ENCODE results near the gene SENP1. TPM values are rescaled to one million over a fixed set of nuclear protein-coding genes. Genes with fewer than 3 reads are reported as not detected.

The SENP1 gene
- total RNA-seq, 1 experiment from 2014 or later: 28.8 TPM

GRCh38 chr12:48038085-48038484, 67.8 kb downstream of the SENP1 start:
- H3K36me3 Mint-ChIP-seq (ENCODE audit: insufficient read depth in 1 of 3, low read depth in 3 of 3): peaks cover 0 to 4% (median under 1%) of the 10 kb centered on the region in 3 experiments; a peak in 4 of 7 replicates
- Histone ChIP-seq H3K9ac (ENCODE audit: extremely low read depth, insufficient read length, low read length) (no peak overlapping the region), H3K27ac (ENCODE audit: insufficient read length, low read depth, low read length) (peak overlapping the region; percentile 5)

More at GRCh38 chr12:48038085-48038484, 67.8 kb downstream of the SENP1 start:
- no peaks in the 10 kb centered on the region for H3K9me3 Mint-ChIP-seq
- Histone ChIP-seq H4K8ac (replicated peaks; ENCODE audit: insufficient read length, low read depth, low read length) (no peak overlapping the region), H2BK20ac (ENCODE audit: low read depth, low read length, poor library complexity, severe bottlenecking) (no peak overlapping the region), H3K4me1 (ENCODE audit: insufficient read depth, low read length) (peaks cover 12% of the 10 kb centered on the region; the same call in 1 of the 2 replicates), H4K20me1 (ENCODE audit: control insufficient read depth, insufficient read depth, insufficient read length) (no peaks in the 10 kb centered on the region), H4K91ac (ENCODE audit: insufficient read length, low read depth, low read length) (peak overlapping the region; percentile 11), H2BK15ac (ENCODE audit: low read depth, low read length) (no peak overlapping the region), H2BK12ac (ENCODE audit: insufficient read length, low read depth, low read length) (peak overlapping the region; percentile 53), H3K23me2 (ENCODE audit: insufficient read length, low read depth, low read length, poor library complexity, severe bottlenecking) (no peaks in the 10 kb centered on the region), H3K23ac (ENCODE audit: insufficient read length, low read depth, low read length) (no peak overlapping the region), H2AK5ac (ENCODE audit: insufficient read length, low read length) (no peak overlapping the region), H3K4ac (ENCODE audit: low read depth, low read length) (no peak overlapping the region), H3K9me3 (ENCODE audit: control insufficient read depth, low read depth, low read length) (no peaks in the 10 kb centered on the region), H3K14ac (ENCODE audit: insufficient read depth, low read length) (peak overlapping the region; percentile 74; the same call in 1 of the 2 replicates), H3K27me3 (ENCODE audit: insufficient read depth, low read length) (peaks cover 5% of the 10 kb centered on the region; the same call in 1 of the 2 replicates), H3K4me2 (ENCODE audit: insufficient read depth, insufficient read length, low read length) (peak overlapping the region; percentile 3), H3K56ac (ENCODE audit: insufficient read length, low read depth, low read length) (no peak overlapping the region), H2BK5ac (ENCODE audit: insufficient read length, low read length) (no peak overlapping the region), H2BK120ac (ENCODE audit: low read depth, low read length, poor library complexity, severe bottlenecking) (no peak overlapping the region), H2AFZ (ENCODE audit: low read length) (no peak overlapping the region), H3K79me2 (ENCODE audit: insufficient read depth, low read length) (no peaks in the 10 kb centered on the region), H4K5ac (ENCODE audit: insufficient read length, low read depth, low read length) (no peak overlapping the region), H3K79me1 (ENCODE audit: insufficient read depth, low read depth, low read length, poor library complexity, severe bottlenecking) (no peaks in the 10 kb centered on the region), H3K18ac (ENCODE audit: insufficient read length, low read depth, low read length) (peak overlapping the region; percentile 82), H3T11ph (ENCODE audit: low read length) (no peak overlapping the region)
- no peak for DNase-seq
- H3K27ac Mint-ChIP-seq: peak overlapping the region; percentile 16 to 74 (median 66); a peak in 6 of 7 replicates
- peaks cover 74% of the 10 kb centered on the region for H3K27me3 Mint-ChIP-seq (ENCODE audit: low read depth)
- WGBS (ENCODE audit: extremely low coverage, insufficient read length, low lambda C conversion rate): no CpG with 5 or more reads among the region's 5 CpGs
- peaks cover 31 to 33% of the 10 kb centered on the region in 2 experiments for H3K4me1 Mint-ChIP-seq
- TF ChIP-seq CTCF (conservative IDR thresholded peaks at IDR 0.05): no peak
- H3K4me3 Mint-ChIP-seq: peak overlapping the region; percentile 12 to 61; a peak in 4 of 5 replicates
